ENCODE data around the gene DNAH11. TPM values are rescaled to one million over a fixed set of nuclear protein-coding genes. Genes with fewer than 3 reads are reported as not detected.

DNAH11 gene
- total RNA-seq, 1 experiment from 2014 or later = 0.54 TPM

DNA sequence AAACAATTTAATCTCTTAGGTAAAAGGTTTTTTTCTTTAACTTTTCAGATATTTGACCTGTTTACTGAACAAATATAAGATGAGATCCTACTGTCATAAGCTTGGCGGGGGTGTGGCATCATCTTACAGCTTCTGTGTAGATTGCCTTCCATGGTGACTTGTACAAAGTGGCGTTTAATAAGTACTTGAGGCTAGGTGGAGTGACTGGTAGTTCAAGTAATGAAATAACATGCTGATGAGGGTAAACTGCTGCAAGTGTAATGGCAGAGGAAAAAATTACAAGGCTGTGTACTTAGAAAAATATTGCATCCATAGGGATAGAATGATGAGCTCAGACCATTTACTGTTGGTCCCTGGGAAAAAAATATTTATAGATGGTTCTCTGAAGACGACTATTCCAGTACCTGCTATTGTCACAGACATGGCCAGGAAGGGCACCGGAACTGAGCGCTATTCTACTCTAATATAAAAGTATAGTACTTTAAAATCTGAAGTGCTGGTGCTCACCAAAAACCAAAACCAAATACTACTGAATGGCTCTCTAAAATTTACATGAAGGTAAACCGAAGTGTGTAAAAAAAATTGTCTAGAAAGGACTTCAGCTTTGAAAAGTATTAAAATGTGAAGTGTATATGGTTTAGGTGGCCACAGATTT lies 42.4 kb downstream of the DNAH11 start:
- no peaks in the 10 kb centered on the region for H3K9me3 ChIP-seq (ENCODE audit: low read depth, low read length, poor library complexity, severe bottlenecking)
- no peak overlapping the region for H3K27ac ChIP-seq (ENCODE audit: low read depth, low read length, poor library complexity, severe bottlenecking)
- ChIA-PET CTCF (no interaction called here), POLR2A (ENCODE audit: low non-redundant PET) (no interaction called here)
- BruUV-seq (replicated peaks) = no TSS peak
- TF ChIP-seq EZH2 (IDR thresholded peaks at IDR 0.05; ENCODE audit: borderline replicate concordance, low read depth, low read length, poor library complexity, severe bottlenecking) = no peak
- TF ChIP-seq, protein P1, sequence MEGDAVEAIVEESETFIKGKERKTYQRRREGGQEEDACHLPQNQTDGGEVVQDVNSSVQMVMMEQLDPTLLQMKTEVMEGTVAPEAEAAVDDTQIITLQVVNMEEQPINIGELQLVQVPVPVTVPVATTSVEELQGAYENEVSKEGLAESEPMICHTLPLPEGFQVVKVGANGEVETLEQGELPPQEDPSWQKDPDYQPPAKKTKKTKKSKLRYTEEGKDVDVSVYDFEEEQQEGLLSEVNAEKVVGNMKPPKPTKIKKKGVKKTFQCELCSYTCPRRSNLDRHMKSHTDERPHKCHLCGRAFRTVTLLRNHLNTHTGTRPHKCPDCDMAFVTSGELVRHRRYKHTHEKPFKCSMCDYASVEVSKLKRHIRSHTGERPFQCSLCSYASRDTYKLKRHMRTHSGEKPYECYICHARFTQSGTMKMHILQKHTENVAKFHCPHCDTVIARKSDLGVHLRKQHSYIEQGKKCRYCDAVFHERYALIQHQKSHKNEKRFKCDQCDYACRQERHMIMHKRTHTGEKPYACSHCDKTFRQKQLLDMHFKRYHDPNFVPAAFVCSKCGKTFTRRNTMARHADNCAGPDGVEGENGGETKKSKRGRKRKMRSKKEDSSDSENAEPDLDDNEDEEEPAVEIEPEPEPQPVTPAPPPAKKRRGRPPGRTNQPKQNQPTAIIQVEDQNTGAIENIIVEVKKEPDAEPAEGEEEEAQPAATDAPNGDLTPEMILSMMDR (conservative IDR thresholded peaks at IDR 0.05; ENCODE audit: low read depth, low read length) = no peak
- H3K4me3 ChIP-seq (ENCODE audit: low read depth, low read length, poor library complexity, severe bottlenecking) = no peak overlapping the region
- no peak for DNase-seq (ENCODE audit: low spot score)
- no peaks in the 10 kb centered on the region for H3K36me3 ChIP-seq (ENCODE audit: insufficient read depth, low read length, poor library complexity, severe bottlenecking)
- intact Hi-C loops (cut with micrococcal nuclease; ENCODE audit: unreplicated experiment) = no loop called here
- peaks cover 40% of the 10 kb centered on the region for H3K27me3 ChIP-seq (replicated peaks; ENCODE audit: insufficient read depth, low read depth, low read length, poor library complexity)
- H3K4me1 ChIP-seq (ENCODE audit: insufficient read depth, low read length, poor library complexity, severe bottlenecking) = no peaks in the 10 kb centered on the region

DNA sequence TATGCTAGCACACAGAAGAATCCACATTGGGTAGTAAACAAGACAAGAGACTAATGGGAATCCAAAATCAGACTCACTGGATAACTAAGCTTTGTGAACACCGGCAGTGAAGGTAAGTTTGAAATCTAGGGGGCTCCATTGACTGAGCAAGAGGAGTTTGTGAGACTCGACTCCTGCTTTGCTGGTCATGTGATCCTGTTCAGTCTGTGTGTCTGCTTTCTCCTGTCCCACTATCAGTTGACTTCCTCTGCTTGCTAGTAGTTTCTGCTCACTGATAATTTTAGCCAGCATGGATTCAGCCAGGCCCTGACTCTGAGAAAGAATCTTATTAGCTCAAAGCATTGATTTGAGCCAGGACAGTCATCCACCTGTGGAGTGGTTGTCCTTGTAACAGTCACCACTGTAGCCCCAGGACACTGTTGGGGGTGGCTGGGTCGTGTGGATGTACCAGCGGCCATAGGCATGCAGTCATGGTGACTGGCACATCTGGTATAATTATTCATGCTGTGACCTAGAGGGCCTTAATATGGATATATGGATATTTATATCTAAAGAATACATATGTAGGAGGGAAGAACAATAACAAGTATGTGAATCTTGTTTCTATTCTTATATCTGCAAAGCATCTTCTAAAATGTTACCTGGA lies 44.4 kb downstream of the DNAH11 start:
- Histone ChIP-seq H3K27me3 (replicated peaks; ENCODE audit: insufficient read depth, low read depth, low read length, poor library complexity) (peaks cover 56% of the 10 kb centered on the region), H3K4me3 (ENCODE audit: low read depth, low read length, poor library complexity, severe bottlenecking) (no peak overlapping the region), H3K4me1 (ENCODE audit: insufficient read depth, low read length, poor library complexity, severe bottlenecking) (no peaks in the 10 kb centered on the region), H3K9me3 (ENCODE audit: low read depth, low read length, poor library complexity, severe bottlenecking) (no peaks in the 10 kb centered on the region), H3K27ac (ENCODE audit: low read depth, low read length, poor library complexity, severe bottlenecking) (no peak overlapping the region), H3K36me3 (ENCODE audit: insufficient read depth, low read length, poor library complexity, severe bottlenecking) (no peaks in the 10 kb centered on the region)
- TF ChIP-seq, protein P1 (conservative IDR thresholded peaks at IDR 0.05; ENCODE audit: low read depth, low read length) = no peak
- TF ChIP-seq EZH2 (IDR thresholded peaks at IDR 0.05; ENCODE audit: borderline replicate concordance, low read depth, low read length, poor library complexity, severe bottlenecking) = no peak
- no TSS peak for BruUV-seq (replicated peaks)
- POLR2A ChIA-PET (ENCODE audit: low non-redundant PET) = no interaction called here
- CTCF ChIA-PET = no interaction called here
- DNase-seq (ENCODE audit: low spot score) = no peak
- intact Hi-C loops (cut with micrococcal nuclease; ENCODE audit: unreplicated experiment) = no loop called here

DNA sequence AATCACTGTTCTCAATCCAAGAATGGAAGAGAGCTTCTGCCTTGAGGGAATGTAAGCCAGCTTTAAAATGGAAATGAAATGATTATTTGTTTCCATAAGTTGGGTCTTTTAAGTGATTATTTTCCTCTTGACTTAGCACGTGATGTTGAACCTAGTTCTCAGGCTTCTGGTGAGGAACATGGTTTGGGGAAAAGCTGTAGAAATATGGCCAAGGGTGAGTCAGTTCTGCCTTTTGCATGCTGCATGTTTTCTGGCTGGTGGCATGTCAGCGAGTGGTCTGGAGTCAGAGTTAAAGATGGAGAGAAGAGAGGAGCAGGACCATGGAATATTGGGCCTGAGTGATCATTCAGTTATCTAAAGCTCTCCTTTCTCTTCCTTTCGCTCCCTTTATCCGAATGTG lies 54.0 kb downstream of the DNAH11 start:
- ChIA-PET CTCF (no interaction called here), POLR2A (ENCODE audit: low non-redundant PET) (no interaction called here)
- Histone ChIP-seq H3K9me3 (ENCODE audit: low read depth, low read length, poor library complexity, severe bottlenecking) (no peaks in the 10 kb centered on the region), H3K4me3 (ENCODE audit: low read depth, low read length, poor library complexity, severe bottlenecking) (no peak overlapping the region), H3K4me1 (ENCODE audit: insufficient read depth, low read length, poor library complexity, severe bottlenecking) (no peaks in the 10 kb centered on the region), H3K27me3 (replicated peaks; ENCODE audit: insufficient read depth, low read depth, low read length, poor library complexity) (peaks cover 45% of the 10 kb centered on the region), H3K27ac (ENCODE audit: low read depth, low read length, poor library complexity, severe bottlenecking) (no peak overlapping the region), H3K36me3 (ENCODE audit: insufficient read depth, low read length, poor library complexity, severe bottlenecking) (no peaks in the 10 kb centered on the region)
- BruUV-seq (replicated peaks) = no TSS peak
- no peak for TF ChIP-seq EZH2 (IDR thresholded peaks at IDR 0.05; ENCODE audit: borderline replicate concordance, low read depth, low read length, poor library complexity, severe bottlenecking)
- TF ChIP-seq, protein P1 (conservative IDR thresholded peaks at IDR 0.05; ENCODE audit: low read depth, low read length) = no peak
- intact Hi-C loops (cut with micrococcal nuclease; ENCODE audit: unreplicated experiment) = no loop called here
- DNase-seq (ENCODE audit: low spot score) = no peak
